ENCODE measurements around the gene SPACDR. TPM values are rescaled to one million over a fixed set of nuclear protein-coding genes. Genes with fewer than 3 reads are reported as not detected.

The SPACDR gene, protein sequence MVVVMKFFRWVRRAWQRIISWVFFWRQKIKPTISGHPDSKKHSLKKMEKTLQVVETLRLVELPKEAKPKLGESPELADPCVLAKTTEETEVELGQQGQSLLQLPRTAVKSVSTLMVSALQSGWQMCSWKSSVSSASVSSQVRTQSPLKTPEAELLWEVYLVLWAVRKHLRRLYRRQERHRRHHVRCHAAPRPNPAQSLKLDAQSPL
- under 1 TPM; 0.54 to 0.74 TPM for total RNA-seq

DNA sequence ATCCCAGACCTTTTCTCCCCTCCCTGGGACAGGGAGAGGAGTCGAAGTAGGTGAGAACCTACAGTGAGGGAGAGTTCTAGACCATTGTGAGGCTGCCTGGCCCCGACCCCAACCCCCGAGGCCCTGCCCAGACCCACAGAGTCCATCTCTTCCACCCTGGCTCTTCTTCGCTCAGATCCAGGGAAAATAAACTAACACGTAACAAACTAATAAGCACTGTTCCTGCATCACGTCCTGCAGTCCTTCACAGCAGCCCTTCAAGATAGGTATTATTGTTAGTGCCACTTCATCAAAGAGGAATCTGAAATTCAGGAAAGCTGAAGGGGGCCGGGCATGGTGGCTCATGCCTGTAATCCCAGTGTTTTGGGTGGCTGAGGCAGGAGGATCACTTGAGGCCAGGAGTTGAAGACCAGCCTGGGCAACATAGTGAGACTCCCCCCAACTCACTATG is at the start of gene SPACDR:
Gene SPACDR (minus strand): TSS at position 51 of the 451 bp plus-strand sequence. CDS start 235 bp downstream, outside the sequence.
- H3K27ac ChIP-seq, result no peak within 1 kb of the TSS
- TF ChIP-seq, protein P1, sequence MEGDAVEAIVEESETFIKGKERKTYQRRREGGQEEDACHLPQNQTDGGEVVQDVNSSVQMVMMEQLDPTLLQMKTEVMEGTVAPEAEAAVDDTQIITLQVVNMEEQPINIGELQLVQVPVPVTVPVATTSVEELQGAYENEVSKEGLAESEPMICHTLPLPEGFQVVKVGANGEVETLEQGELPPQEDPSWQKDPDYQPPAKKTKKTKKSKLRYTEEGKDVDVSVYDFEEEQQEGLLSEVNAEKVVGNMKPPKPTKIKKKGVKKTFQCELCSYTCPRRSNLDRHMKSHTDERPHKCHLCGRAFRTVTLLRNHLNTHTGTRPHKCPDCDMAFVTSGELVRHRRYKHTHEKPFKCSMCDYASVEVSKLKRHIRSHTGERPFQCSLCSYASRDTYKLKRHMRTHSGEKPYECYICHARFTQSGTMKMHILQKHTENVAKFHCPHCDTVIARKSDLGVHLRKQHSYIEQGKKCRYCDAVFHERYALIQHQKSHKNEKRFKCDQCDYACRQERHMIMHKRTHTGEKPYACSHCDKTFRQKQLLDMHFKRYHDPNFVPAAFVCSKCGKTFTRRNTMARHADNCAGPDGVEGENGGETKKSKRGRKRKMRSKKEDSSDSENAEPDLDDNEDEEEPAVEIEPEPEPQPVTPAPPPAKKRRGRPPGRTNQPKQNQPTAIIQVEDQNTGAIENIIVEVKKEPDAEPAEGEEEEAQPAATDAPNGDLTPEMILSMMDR (IDR thresholded peaks at IDR 0.05), result no peak
- H3K9ac ChIP-seq (ENCODE audit: low read depth in 2 of 2, low read length in 2 of 2), result no peak within 1 kb of the TSS
- H3K36me3 ChIP-seq, result peaks cover 6% of the 10 kb centered on the region
- no peak for DNase-seq
- H3K4me1 ChIP-seq, result no peaks in the 10 kb centered on the region
- no peaks in the 10 kb centered on the region for H3K27me3 ChIP-seq
- H3K9me3 ChIP-seq, result no peaks in the 10 kb centered on the region
- intact Hi-C loops (cut with DNase I), result no loop called here
- no peak within 1 kb of the TSS for H3K4me3 ChIP-seq

DNA sequence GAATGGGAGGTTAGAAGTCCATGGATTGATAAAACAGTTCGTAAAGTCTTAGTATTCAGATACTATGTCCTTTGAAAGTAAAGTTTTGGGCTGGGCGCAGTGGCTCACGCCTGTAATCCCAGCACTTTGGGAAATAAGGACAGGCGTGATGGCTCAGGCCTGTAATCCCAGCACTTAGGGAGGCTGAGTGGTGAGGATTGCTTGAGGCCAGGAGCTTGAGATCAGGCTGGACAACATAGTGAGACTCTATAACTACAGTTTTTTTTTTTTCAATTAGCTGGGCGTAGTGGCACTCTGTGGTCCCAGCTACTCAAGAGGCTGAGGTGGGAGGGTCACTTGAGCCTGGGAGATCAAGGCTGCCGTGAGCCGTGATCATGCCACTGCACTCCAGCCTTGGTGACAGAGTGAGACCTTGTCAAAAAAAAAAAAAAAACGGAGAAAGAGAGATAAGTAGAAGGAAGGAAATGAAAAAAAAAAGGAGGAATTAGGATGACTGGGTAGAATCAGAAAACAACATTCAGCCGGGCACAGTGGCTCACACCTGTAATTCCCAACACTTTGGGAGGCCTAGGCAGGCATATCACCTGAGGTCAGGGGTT is 49.3 kb upstream of the SPACDR start:
- no peaks in the 10 kb centered on the region for H3K4me1 ChIP-seq
- H3K9me3 ChIP-seq, result no peaks in the 10 kb centered on the region
- no peak for DNase-seq
- no peak overlapping the region for H3K4me3 ChIP-seq
- H3K9ac ChIP-seq (ENCODE audit: low read depth in 2 of 2, low read length in 2 of 2), result no peak overlapping the region
- TF ChIP-seq, protein P1 (IDR thresholded peaks at IDR 0.05), result no peak
- no peaks in the 10 kb centered on the region for H3K36me3 ChIP-seq
- intact Hi-C loops (cut with DNase I), result no loop called here
- no peaks in the 10 kb centered on the region for H3K27me3 ChIP-seq
- H3K27ac ChIP-seq, result no peak overlapping the region

DNA sequence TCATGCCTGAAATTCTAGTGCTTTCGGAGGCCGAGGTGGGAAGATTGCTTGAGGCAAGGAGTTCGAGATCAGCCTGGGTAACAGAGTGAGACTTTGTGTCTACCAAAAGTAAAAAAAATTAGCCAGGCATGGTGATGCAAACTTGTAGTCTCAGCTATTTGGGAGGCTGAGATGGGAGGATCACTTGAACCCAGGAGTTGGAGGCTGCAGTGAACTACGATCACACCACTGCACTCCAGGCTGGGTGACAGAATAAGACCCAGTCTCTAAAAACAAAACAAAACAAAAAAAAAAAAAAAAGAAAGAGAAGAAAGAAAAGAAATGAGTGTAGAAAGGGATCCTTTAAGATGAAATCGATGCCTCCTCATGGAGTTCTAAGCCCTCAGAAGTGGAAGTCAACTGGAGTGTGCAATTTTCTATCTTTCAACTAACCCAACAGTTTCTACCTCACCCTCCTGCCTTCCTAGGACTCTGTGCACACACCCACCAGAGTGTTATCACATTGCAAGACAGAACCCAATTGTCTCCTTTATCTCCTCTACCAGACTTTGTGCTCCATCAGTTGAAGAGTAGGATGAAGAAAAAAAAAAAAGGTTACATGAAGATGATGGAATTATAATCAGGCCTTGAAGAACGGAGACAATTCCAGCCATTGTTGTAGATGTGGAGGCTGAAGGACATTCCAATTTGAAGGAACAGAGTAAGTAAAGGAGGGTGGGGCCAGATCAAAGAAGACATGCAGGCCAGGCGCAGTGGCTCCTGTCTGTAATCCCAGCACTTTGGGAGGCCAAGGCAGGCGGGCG is 46.6 kb upstream of the SPACDR start:
- Histone ChIP-seq H3K4me3 (no peak overlapping the region), H3K4me1 (no peaks in the 10 kb centered on the region), H3K27ac (no peak overlapping the region), H3K27me3 (no peaks in the 10 kb centered on the region), H3K9me3 (no peaks in the 10 kb centered on the region), H3K9ac (ENCODE audit: low read depth in 2 of 2, low read length in 2 of 2) (no peak overlapping the region), H3K36me3 (no peaks in the 10 kb centered on the region)
- TF ChIP-seq, protein P1 (IDR thresholded peaks at IDR 0.05), result no peak
- DNase-seq, result no peak
- intact Hi-C loops (cut with DNase I), result no loop called here

DNA sequence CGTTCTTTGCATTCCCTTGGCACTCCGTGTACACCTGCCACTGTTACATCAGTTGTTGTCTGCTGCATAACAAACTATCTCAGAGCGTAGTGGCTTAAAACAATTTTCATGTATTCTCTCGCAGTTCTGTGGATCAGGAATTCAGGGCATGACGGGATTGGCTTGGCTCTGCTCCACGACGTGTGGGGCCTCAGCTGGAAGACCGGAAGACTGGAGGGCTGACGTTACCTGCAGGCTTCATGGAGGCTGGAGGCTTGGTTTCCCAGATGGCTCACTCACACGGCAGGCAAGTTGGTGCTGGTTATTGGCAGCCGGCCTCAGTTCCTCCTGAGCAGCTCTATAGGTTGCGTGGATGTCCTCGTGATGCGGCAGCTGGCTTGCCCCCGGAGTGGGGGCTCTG is 45.2 kb upstream of the SPACDR start:
- Histone ChIP-seq H3K27me3 (no peaks in the 10 kb centered on the region), H3K36me3 (no peaks in the 10 kb centered on the region), H3K27ac (no peak overlapping the region), H3K4me3 (no peak overlapping the region), H3K9ac (ENCODE audit: low read depth in 2 of 2, low read length in 2 of 2) (no peak overlapping the region), H3K9me3 (no peaks in the 10 kb centered on the region), H3K4me1 (no peaks in the 10 kb centered on the region)
- DNase-seq, result no peak
- TF ChIP-seq, protein P1 (IDR thresholded peaks at IDR 0.05), result no peak
- intact Hi-C loops (cut with DNase I), result no loop called here

DNA sequence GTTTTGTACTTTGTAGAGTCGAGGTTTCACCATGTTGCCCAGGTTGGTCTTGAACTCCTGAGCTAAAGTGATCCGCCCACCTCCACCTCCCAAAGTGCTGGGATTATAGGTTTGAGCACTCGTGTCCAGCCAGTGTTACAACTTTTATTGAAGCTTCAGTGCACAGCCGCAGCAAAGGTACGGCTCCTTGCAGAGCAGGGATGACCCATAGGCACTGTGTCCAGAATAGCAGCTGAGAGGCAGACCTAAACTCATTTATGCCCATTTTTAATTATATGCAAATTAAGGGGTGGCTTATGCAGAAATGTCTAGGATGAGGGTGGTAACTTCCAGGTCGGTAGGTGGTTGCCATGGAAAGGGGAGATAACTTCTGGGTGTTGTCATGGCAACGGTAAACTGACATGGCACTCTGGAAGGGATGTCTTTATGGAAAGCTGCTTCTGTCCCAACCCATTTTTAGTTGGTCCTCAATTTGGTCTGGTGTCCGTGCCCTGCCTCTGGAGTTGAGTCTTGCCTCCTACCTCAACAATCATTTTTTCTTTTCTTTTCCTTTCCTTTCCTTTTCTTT is 42.4 kb upstream of the SPACDR start:
- intact Hi-C loops (cut with DNase I), result no loop called here
- Histone ChIP-seq H3K27me3 (no peaks in the 10 kb centered on the region), H3K27ac (no peak overlapping the region), H3K4me1 (no peaks in the 10 kb centered on the region), H3K9ac (ENCODE audit: low read depth in 2 of 2, low read length in 2 of 2) (no peak overlapping the region), H3K4me3 (no peak overlapping the region), H3K9me3 (no peaks in the 10 kb centered on the region), H3K36me3 (no peaks in the 10 kb centered on the region)
- DNase-seq, result no peak
- TF ChIP-seq, protein P1 (IDR thresholded peaks at IDR 0.05), result no peak
